IMR-90 (cell line): ENCODE measurements around the gene PTGES.

Experiments used
- POLR2A ChIP-seq: IDR thresholded peaks from 2 replicates; pipeline ENCODE4 v1.6.1; 2012; ENCODE audit warnings: mild to moderate bottlenecking, low read depth, low read length
- RFX5 ChIP-seq: IDR thresholded peaks from 2 replicates; pipeline ENCODE4 v1.8.0; 2012; ENCODE audit warnings: low read depth, mild to moderate bottlenecking, low read length, moderate library complexity
- SMC3 ChIP-seq: fragments of 150-350 bp; IDR thresholded peaks from 2 replicates; pipeline ENCODE4 v1.6.1; 2016; ENCODE audit warnings: low read depth, mild to moderate bottlenecking, antibody characterized with exemption, low read length, moderate library complexity
- TF ChIP-seq, protein P1 (sequence below): conservative IDR thresholded peaks from 2 replicates; pipeline ENCODE4 v1.5.1; 2012; ENCODE audit warnings: mild to moderate bottlenecking, low read depth, low read length, improper control_type of control experiment

GRCh38 chr9:129719135-129719534 lies 33.7 kb downstream of the PTGES start:
- no peak for TF ChIP-seq SMC3
- TF ChIP-seq POLR2A = no peak
- TF ChIP-seq, protein P1, sequence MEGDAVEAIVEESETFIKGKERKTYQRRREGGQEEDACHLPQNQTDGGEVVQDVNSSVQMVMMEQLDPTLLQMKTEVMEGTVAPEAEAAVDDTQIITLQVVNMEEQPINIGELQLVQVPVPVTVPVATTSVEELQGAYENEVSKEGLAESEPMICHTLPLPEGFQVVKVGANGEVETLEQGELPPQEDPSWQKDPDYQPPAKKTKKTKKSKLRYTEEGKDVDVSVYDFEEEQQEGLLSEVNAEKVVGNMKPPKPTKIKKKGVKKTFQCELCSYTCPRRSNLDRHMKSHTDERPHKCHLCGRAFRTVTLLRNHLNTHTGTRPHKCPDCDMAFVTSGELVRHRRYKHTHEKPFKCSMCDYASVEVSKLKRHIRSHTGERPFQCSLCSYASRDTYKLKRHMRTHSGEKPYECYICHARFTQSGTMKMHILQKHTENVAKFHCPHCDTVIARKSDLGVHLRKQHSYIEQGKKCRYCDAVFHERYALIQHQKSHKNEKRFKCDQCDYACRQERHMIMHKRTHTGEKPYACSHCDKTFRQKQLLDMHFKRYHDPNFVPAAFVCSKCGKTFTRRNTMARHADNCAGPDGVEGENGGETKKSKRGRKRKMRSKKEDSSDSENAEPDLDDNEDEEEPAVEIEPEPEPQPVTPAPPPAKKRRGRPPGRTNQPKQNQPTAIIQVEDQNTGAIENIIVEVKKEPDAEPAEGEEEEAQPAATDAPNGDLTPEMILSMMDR = no peak
- no peak for TF ChIP-seq RFX5
